ENCODE measurements around the gene ACAP2.

DNA sequence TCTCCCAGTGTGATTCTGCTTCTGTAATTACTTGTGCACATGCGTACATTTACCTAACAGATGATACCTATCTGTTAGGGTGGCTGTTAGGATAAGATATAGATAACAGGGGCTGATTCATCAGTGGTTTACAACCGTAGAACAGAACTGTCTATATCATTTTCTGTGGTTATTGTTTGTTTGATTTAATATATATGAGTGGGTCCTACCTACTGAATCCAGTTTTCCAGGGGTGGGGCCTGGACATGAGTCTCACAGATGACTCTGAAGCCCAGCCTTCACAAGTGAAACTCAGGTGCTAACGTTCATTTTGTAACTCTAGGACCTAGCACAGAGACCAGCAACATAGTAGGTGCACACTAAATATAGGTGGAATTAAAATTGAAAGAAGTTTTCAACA is 10.4 kb upstream of the ACAP2 start:
- TF ChIP-seq GATA2 (IDR thresholded peaks at IDR 0.05; ENCODE audit: low read depth, low read length) (no peak), GATA3 (IDR thresholded peaks at IDR 0.05; ENCODE audit: low read depth, low read length) (no peak)

All from SH-SY5Y (cell line).